Body of pancreas (tissue), 4 donors: Measurements from ENCODE around the gene CPXM2. TPM values are rescaled to one million over a fixed set of nuclear protein-coding genes. Genes with fewer than 3 reads are reported as not detected.

ENCODE experiments used
- ATAC-seq: fragments of 150-250 bp; one replicate; pipeline ENCODE4 v1.9.1; 2016
- DNase-seq, 4 donors: peaks; one replicate each; pipeline ENCODE4 v3.0.0-alpha.2; 2019
- H3K27ac ChIP-seq, 4 donors: fragments of 200-600 bp; sonication (generic); 1 replicate in 3 of 4; 2 replicates in 1 of 4; pipeline versions ENCODE4 v1.5.1 to v1.6.1; 2016 to 2019; ENCODE audit warnings: mild to moderate bottlenecking in 1 of 4, mixed read lengths in 1 of 4, moderate library complexity in 1 of 4
- H3K27me3 ChIP-seq, 2 donors: fragments of 200-600 bp; sonication (generic); one replicate each; pipeline ENCODE4 v1.6.0; 2016; ENCODE audit warnings: mild to moderate bottlenecking in 1 of 2
- H3K36me3 ChIP-seq, 2 donors: fragments of 200-600 bp; sonication (generic); replicated peaks in 1 of 2; 2 replicates each; pipeline ENCODE4 v1.5.1; 2016; ENCODE audit warnings: low read depth in 2 of 2; ENCODE audit not compliant: insufficient read depth in 1 of 2
- H3K4me1 ChIP-seq: fragments of 200-600 bp; sonication (generic); one replicate; pipeline ENCODE4 v1.6.0; 2016
- H3K4me3 ChIP-seq, 2 donors: fragments of 200-600 bp; sonication (generic); 1 replicate in 1 of 2; 2 replicates in 1 of 2; pipeline ENCODE4 v1.5.1; 2016 to 2019
- H3K9me3 ChIP-seq, 3 donors: fragments of 200-600 bp; sonication (generic); 1 replicate in 2 of 3; 2 replicates in 1 of 3; pipeline ENCODE4 v1.5.1; 2016
- POLR2A ChIP-seq, 3 donors: fragments of 450-650 bp; IDR thresholded peaks; one replicate each; pipeline ENCODE4 v1.6.1; 2016; ENCODE audit warnings: antibody characterized with exemption in 3 of 3, mild to moderate bottlenecking in 2 of 3
- WGBS, 2 donors: methylation state at CpG; one replicate each; pipeline ENCODE4 v1.1.5; 2017; 5-methylcytosine and 5-hydroxymethylcytosine counted together
- intact Hi-C: fragments of 100-400 bp; cut with DNase I; formaldehyde crosslinking; loops from one replicate; pipeline ENCODE4 v1.15.1; 2023
- total RNA-seq, 2 donors: library from RNA; depleted of rRNA; stranded (reverse); fragments of >200 nt; gene quantifications; one replicate each; pipeline ENCODE4 v1.1.0, GENCODE V29; 2016
- TF ChIP-seq, protein P1 (sequence below), 7 experiments: fragments of 450-650 bp in 4 of 7; fragments of 200-600 bp in 3 of 7; sonication (generic) in 3 of 7; IDR thresholded peaks; one replicate each; pipeline ENCODE4 v1.5.1; 2016 to 2019; ENCODE audit warnings: antibody characterized with exemption in 7 of 7

The CPXM2 gene
- total RNA-seq, 2 donors from 2014 or later: 4.2 to 8.2 TPM

DNA sequence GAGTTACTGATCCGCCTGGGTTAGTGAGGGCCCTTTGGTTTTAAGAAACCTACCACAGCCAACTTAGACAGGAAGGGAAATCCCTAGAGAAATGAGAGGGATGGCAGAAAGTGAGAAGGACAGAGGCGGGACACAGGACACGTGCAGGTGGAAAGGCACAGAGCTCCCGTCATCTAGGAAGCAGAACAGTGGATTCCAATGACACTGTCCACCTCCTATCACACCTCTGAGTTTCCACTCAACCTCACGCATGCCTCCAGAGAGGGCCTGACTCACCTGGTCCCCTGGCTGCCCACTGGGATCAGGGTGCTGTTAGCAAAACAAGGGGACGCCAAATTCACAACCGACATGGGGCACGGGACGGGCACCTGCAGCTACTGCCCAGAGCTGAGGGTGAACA, 26.3 kb downstream of the CPXM2 start:
- no peaks in the 10 kb centered on the region for H3K36me3 ChIP-seq
- no peak overlapping the region for H3K27ac ChIP-seq
- intact Hi-C loops: no loop called here
- ATAC-seq: no peak
- no peaks in the 10 kb centered on the region for H3K4me1 ChIP-seq
- no peak overlapping the region for H3K4me3 ChIP-seq
- H3K9me3 ChIP-seq: no peaks in the 10 kb centered on the region
- no peak for TF ChIP-seq POLR2A (IDR thresholded peaks at IDR 0.05)
- TF ChIP-seq, protein P1, sequence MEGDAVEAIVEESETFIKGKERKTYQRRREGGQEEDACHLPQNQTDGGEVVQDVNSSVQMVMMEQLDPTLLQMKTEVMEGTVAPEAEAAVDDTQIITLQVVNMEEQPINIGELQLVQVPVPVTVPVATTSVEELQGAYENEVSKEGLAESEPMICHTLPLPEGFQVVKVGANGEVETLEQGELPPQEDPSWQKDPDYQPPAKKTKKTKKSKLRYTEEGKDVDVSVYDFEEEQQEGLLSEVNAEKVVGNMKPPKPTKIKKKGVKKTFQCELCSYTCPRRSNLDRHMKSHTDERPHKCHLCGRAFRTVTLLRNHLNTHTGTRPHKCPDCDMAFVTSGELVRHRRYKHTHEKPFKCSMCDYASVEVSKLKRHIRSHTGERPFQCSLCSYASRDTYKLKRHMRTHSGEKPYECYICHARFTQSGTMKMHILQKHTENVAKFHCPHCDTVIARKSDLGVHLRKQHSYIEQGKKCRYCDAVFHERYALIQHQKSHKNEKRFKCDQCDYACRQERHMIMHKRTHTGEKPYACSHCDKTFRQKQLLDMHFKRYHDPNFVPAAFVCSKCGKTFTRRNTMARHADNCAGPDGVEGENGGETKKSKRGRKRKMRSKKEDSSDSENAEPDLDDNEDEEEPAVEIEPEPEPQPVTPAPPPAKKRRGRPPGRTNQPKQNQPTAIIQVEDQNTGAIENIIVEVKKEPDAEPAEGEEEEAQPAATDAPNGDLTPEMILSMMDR (IDR thresholded peaks at IDR 0.05): no peak
- DNase-seq: no peak
- no peaks in the 10 kb centered on the region for H3K27me3 ChIP-seq
- WGBS, 2 donors: 81 to 83% methylated on average over 9 of the region's 9 CpGs

DNA sequence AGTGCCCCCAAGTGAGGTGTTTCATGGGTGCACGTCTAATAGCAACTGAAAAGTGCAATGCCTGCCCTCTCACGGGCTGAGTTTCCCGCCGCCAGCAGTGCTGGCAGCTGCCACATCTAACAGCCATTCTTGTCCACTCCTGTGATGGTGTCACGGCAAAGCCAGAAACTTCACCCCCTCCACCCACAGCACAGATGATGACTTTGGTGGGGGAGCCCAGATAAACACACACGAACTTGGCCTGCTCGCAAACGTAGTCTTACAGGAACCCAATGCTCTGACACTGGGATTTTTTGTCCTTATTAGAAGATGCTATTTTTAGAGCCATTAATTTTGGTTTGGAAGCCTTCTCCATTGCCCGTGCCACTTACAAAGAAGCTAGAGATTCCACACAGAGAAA, 26.7 kb downstream of the CPXM2 start:
- WGBS, 2 donors: 62 to 75% methylated on average over 9 of the region's 9 CpGs
- TF ChIP-seq, protein P1 (IDR thresholded peaks at IDR 0.05): no peak
- TF ChIP-seq POLR2A (IDR thresholded peaks at IDR 0.05): no peak
- Histone ChIP-seq H3K27me3 (no peaks in the 10 kb centered on the region), H3K27ac (no peak overlapping the region), H3K4me1 (no peaks in the 10 kb centered on the region), H3K9me3 (no peaks in the 10 kb centered on the region), H3K4me3 (no peak overlapping the region), H3K36me3 (no peaks in the 10 kb centered on the region)
- intact Hi-C loops: no loop called here
- DNase-seq (no peak), ATAC-seq (no peak)

DNA sequence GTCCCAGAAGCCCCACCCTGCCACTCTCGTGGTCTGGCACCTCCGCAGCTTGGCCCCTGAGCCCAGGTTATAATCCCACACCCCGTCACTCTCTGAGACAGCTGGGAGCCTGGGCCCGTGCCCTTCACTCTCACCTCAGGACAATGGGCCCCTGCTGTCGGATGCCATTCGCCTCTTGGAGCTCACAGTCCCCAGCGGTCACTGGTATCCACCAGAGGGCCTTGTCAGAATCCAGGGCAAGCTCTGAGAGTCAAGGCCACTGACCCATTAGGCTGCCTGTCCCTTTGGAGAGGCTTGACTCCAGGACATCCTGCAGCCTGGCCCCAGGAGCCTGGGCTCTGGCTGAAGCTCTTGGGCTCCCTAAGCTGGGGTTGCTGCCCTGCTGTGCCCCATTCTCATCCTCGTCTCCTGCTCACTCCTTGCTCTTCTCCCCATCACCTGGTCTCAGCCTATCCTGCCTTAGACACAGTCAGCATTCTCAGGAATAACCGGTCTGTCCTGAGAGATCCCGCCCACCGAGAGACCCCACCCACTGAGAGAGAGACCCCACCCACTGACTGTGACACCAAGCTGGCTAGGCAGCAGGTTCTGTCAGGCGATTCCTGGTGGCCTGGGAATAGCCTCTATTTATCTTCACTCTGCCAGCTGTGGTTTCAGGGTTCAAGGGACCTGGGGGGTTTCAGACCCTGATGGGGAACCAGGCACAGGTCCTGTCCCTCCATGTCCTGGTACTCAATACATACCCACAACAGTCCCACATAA, 27.7 kb downstream of the CPXM2 start:
- WGBS, 2 donors: 57 to 61% methylated on average over 11 to 12 of the region's 12 CpGs

DNA sequence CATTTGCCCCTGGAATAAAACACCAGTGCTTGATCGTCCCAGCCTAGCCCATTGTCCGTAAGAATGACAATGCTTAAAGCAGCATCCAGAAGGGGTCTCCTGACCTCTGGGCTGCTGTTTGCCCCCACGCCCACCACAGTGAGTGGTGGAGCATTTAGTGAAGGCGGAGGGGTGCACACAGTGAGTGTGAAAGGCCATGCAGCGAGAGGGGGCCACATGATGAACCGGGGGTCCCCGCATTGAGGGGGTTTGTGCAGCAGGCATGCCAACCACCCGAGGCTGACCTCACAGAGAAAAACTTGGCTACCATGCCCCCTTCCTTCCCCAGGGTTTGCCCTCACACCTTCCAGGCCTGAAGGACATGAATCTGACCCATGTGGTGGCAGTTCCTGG, 28.4 kb downstream of the CPXM2 start:
- Histone ChIP-seq H3K9me3 (no peaks in the 10 kb centered on the region), H3K36me3 (no peaks in the 10 kb centered on the region), H3K27ac (no peak overlapping the region), H3K4me1 (no peaks in the 10 kb centered on the region), H3K27me3 (no peaks in the 10 kb centered on the region), H3K4me3 (no peak overlapping the region)
- intact Hi-C loops: no loop called here
- DNase-seq (no peak), ATAC-seq (no peak)
- TF ChIP-seq, protein P1 (IDR thresholded peaks at IDR 0.05): no peak
- no peak for TF ChIP-seq POLR2A (IDR thresholded peaks at IDR 0.05)
- 59 to 61% methylated on average over 7 to 8 of the region's 8 CpGs for WGBS, 2 donors

More for the DNA sequence above, 27.7 kb downstream of the CPXM2 start:
- ATAC-seq (no peak), DNase-seq (no peak)
- H3K4me3 ChIP-seq: no peak overlapping the region
- no peaks in the 10 kb centered on the region for H3K36me3 ChIP-seq
- TF ChIP-seq, protein P1 (IDR thresholded peaks at IDR 0.05): no peak
- TF ChIP-seq POLR2A (IDR thresholded peaks at IDR 0.05): no peak
- intact Hi-C loops: no loop called here
- H3K9me3 ChIP-seq: no peaks in the 10 kb centered on the region
- H3K27me3 ChIP-seq: no peaks in the 10 kb centered on the region
- H3K4me1 ChIP-seq: no peaks in the 10 kb centered on the region
- no peak overlapping the region for H3K27ac ChIP-seq
